RWPE1 (cell line): Measurements from ENCODE around the gene TBC1D10A.

Source experiments
- CTCF ChIA-PET: fragments of 350-600 bp; sonication (Branson Sonifier 250); formaldehyde crosslinking; extraction: SDS; loops from one replicate; lab custom pipeline; 2021; lab: Yijun Ruan, JAX
- POLR2A ChIA-PET: fragments of 400-600 bp; formaldehyde crosslinking; extraction: SDS; loops from one replicate; lab custom pipeline; 2020; ENCODE audit warnings: antibody characterized with exemption; ENCODE audit not compliant: low non-redundant PET; lab: Yijun Ruan, JAX
- DNase-seq: peaks from one replicate; pipeline ENCODE4 v3.0.0; 2012; ENCODE audit warnings: low spot score
- H3K27ac ChIP-seq: fragments of 450-650 bp; 2 replicates; pipeline ENCODE4 v1.5.1; 2017
- TF ChIP-seq, protein P1 (sequence below): fragments of 450-650 bp; conservative IDR thresholded peaks from 2 replicates; pipeline ENCODE4 v1.5.1; 2017; ENCODE audit warnings: low read depth, mild to moderate bottlenecking

Gene TBC1D10A

DNA sequence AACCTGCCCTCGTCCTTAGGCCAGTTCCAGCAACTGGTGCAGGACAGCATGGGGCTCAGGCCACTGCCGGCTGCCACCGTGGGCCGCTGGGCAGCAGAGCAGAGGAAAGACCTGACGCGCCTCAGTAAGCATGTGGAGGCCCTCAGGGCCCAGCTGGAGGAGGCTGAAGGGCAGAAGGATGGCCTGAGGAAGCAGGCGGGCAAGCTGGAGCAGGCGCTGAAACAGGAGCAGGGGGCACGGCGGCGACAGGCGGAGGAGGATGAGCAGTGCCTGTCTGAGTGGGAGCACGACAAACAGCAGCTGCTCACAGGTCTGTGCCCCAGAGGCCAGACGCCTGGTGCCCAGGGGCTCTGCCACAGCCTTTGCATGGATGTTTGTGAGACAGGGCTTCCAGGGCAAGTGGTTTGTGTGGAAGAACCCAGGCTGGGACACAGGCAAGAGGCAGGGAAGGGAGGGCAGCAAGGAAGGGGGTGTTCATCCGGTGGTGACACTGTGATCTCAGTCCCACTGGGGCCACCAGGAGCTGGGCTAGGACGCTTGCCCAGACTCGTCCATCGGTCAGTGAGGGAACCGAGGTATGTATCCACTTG, 44.0 kb upstream of the TBC1D10A start:
- H3K27ac ChIP-seq: no peak overlapping the region
- TF ChIP-seq, protein P1, sequence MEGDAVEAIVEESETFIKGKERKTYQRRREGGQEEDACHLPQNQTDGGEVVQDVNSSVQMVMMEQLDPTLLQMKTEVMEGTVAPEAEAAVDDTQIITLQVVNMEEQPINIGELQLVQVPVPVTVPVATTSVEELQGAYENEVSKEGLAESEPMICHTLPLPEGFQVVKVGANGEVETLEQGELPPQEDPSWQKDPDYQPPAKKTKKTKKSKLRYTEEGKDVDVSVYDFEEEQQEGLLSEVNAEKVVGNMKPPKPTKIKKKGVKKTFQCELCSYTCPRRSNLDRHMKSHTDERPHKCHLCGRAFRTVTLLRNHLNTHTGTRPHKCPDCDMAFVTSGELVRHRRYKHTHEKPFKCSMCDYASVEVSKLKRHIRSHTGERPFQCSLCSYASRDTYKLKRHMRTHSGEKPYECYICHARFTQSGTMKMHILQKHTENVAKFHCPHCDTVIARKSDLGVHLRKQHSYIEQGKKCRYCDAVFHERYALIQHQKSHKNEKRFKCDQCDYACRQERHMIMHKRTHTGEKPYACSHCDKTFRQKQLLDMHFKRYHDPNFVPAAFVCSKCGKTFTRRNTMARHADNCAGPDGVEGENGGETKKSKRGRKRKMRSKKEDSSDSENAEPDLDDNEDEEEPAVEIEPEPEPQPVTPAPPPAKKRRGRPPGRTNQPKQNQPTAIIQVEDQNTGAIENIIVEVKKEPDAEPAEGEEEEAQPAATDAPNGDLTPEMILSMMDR: no peak
- POLR2A ChIA-PET: no interaction called here
- CTCF ChIA-PET: no interaction called here
- DNase-seq: no peak

DNA sequence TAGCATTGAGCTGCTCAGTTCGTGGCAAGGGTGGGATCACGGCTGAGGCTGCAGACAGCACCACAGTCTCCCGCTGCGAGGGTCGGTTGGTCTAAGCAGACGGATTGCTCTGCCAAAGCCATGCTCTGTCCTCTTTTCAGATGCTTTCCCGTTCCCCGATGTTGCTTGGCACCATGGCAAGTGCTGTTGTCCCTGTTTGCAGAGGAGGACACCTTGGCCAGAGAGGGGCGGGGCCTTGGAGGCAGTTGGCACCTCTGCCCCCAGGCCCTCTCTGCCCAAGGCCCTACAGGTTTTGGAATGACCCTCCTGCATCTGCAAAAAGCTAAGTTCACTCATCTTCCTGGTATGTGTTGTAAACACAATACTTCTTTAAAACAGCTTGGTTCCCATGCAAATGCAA, 41.7 kb upstream of the TBC1D10A start:
- TF ChIP-seq, protein P1: no peak
- DNase-seq: no peak
- CTCF ChIA-PET: interaction anchor here (0.6 kb wide), 1 partner anchor 364 kb away, joined by 3 read pairs; no protein-coding TSS in a partner anchor
- H3K27ac ChIP-seq: no peak overlapping the region
- POLR2A ChIA-PET: interaction anchor here (0.6 kb wide), 1 partner anchor 1471 kb away, joined by 5 read pairs; no protein-coding TSS in a partner anchor

DNA sequence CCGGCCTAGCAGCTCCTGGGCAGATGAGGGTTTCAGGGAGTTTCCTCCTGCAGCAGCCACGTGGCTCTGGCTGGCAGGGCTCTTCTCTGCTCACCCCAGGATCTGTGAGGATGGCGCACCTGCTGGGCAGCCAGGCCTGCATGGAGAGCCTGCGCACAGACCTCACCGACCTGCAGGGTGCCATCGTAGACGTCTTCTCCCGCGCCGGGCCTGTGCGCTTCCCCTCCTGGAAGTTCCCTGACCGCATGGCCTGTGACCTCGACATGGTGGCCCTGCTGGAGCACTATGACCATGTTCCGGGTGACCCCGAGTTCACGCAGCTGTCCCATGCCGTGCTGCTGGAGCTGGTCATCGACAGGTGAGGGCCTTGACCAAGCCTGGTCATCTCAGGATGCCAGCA, 39.1 kb upstream of the TBC1D10A start:
- TF ChIP-seq, protein P1: no peak
- DNase-seq: no peak
- ChIA-PET POLR2A (no interaction called here), CTCF (interaction anchor here (0.6 kb wide), 1 partner anchor 85 kb away, joined by 3 read pairs; no protein-coding TSS in a partner anchor)
- H3K27ac ChIP-seq: no peak overlapping the region

DNA sequence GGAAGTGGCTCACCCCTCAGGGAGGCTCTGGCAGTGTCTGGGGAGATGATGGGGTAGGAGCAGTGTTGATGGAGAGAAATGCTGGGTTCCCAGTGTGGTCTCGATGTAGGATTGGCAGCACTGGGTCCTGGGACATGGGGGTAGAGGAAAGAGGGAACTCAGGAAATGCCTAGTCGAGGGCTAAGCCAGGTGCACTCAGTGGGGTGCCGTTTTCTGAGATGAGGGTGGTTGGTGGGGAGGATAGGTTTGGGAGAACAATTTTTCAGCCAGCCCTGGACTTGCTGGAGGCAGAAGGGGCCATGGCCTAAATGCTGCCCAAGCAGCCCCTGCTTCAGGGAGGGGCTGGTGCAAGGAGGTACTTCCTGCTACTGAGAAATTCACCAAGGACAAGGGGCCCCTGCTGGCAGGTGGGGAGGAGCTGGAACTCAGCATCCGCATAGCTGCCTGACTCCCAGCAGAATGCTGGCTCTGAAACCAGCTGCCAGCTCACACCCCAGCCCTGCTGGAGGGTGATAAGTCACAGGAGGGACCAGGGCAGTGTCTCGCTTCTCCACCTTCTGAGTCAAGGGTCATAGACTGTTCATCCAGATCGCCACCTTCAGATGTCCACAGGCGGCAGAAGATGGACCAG, 36.0 kb upstream of the TBC1D10A start:
- no peak overlapping the region for H3K27ac ChIP-seq
- POLR2A ChIA-PET: no interaction called here
- TF ChIP-seq, protein P1: no peak
- CTCF ChIA-PET: no interaction called here
- DNase-seq: no peak

DNA sequence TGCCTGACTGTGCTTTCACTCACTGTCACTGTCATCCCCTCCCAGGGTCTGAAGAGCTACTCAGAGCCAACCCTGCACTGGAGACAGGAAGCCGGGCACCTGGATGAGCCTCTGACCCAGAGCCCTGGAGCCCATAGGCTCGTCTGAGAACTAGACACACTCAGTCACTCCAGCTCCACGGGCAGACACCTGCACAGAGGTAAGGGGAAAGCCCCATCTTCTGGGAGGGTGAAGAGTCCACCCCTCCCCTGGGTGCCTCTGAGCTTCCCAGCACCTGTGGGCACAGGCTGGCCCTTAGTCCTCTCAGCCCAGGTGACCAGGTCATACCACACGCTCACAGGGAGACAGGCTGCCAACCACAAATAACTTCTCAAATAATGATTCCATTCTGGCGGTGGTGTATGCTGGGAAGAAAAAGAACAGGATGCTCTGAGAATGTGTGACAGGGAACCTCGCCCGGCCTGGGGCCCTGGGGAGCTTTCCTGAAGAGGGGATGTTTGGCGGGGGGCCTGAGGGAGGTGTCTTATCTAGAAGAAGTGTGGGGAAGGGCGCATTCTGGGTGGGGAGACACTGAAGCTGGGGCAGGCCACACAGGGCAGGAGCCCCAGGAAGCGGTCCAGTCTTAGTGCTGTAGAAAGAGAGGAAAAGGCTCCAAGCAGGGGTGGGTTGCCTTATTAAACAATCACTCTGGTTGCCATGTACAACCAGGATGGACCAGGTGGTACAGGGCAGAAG, 35.3 kb upstream of the TBC1D10A start:
- CTCF ChIA-PET: no interaction called here
- no peak for DNase-seq
- POLR2A ChIA-PET: no interaction called here
- TF ChIP-seq, protein P1: no peak
- H3K27ac ChIP-seq: no peak overlapping the region

DNA sequence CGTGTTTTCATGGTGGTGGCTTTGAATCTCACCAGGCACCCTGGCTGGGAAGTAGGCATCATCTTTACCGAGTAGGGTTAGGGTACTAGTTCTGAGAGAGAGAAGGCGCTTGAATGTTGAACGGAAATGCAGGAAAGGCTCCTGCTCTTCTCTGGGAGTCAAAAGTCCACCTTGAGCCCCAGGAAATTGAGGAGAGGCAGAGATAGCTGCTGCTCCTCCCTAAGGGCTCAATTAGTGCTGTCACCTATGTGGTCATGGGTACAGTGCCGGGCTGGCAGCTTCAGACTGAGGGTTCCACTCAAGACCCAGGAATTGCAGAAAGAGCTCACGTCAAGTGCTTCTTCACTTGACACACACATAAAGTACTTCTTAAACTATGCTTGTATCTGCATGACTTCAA, 31.8 kb upstream of the TBC1D10A start:
- POLR2A ChIA-PET: no interaction called here
- CTCF ChIA-PET: interaction anchor here (1.4 kb wide), 1 partner anchor 16 kb away, joined by 3 read pairs; no protein-coding TSS in a partner anchor
- TF ChIP-seq, protein P1: no peak

More for the DNA sequence above, 31.8 kb upstream of the TBC1D10A start:
- DNase-seq: no peak
- H3K27ac ChIP-seq: no peak overlapping the region
